Hematopoietic multipotent progenitor cell treated with erythropoietin and hydrocortisone succinate and interleukin-3 and kit ligand, for 6 days (in vitro differentiated cells): ENCODE measurements around the gene ASTN2.

Experiments
- DNase-seq: peaks from one replicate; pipeline ENCODE4 v3.0.0-alpha.2; 2015

The ASTN2 gene

DNA sequence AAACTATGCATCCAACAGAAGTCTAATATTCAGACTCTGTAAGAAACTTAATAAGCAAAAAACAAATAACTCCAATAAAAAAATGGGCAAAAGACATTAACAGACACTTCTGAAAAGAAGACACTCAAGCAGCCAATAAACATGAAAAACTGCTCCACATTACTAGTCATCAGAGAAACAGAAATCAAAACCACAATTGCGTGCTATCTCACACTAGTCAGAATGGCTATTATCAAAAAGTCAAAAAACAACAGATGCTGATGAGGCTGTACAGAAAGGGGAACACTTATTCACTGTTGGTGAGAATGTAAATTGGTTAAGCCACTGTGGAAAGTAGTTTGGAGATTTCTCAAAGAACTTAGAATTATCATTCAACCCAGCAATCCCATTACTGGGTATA, 829.0 kb downstream of the ASTN2 start:
- DNase-seq, result no peak

DNA sequence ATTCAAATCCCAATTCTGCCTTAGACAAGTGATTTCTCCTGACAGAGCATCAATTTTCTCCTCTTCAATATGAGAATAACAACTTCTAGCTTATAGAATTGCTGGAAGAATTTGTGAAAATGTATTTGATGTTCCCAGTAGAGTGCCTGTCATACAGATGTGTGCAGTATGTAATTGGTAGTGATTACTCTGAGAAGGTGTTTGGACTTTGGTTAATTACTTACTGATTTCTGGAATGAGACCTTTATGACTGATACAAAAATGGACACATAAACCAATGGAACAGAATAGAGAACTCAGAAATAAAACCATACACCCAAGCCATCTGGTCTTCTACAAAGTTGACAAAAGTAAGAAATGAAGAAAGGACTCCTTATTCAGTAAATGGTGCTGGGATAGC, 829.7 kb downstream of the ASTN2 start:
- DNase-seq, result no peak

DNA sequence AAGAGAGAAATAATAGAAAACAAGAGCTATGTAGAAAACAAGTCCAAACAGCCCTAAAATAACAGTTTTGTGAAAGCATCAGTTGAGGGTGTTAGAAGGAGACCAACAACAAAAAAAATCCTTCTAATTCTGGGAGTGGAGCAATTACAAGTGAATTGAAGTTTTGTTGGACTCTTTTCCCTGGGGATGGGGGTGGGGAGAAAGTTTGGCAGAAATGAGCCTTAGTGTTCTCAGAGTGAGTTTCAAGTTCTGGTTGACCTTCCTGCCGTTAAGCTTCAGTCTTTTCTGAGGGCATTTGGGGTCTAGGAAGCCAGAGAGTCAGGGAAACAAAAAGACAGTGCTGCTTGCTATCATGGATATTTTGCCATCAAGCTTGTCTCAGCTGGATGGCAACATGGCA, 834.0 kb downstream of the ASTN2 start:
- no peak for DNase-seq

DNA sequence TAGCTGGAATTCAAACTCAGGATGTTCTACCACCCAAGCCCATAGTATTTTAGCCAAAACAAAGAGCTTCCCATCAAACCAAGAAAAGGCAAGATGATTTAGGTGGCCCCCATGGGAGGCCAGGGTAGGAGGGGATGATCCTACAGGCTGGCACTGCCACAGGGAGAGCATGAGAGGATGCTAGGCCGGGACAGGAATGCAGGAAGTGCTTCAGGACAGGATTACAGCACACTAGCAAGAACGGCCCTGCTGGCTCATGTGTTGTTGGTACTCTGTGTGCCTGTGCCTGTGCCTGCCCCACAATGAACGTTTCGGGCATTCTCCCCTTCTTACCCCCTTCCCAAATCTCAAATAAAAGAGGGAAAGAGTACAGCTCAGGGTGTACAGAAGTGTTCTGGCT, 838.5 kb downstream of the ASTN2 start:
- no peak for DNase-seq

DNA sequence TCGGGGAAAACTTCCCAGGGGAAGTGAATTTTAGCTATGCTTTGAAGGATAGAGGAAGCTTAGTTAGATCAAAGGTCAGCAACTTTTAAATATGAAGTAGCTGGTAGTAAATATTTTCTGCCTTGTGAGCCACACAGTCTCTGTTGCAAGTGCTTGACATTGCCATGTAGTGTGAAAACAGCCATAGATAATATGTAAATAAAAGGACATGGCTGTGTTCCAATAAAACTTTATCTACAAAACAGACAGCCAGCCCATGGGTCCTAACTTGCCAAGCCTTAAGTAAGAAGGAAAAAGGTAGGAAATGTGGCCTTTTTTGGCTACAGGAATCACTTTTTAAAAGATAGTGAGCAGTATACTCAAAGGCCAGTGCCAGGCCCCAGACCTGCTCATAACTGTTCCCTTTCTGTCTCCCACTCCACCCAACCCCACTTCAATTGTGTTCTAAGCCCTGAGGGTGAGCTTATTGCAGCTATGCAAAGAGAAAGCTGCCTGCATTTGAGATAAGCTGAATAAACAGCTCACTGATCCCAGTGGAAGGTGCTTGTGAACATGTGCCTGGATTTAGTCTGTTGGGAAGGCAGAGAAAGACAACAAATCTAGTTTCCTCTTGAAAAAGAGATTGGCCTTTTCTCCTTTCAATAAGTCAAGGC, 840.7 kb downstream of the ASTN2 start:
- peak; percentile 46 for DNase-seq

DNA sequence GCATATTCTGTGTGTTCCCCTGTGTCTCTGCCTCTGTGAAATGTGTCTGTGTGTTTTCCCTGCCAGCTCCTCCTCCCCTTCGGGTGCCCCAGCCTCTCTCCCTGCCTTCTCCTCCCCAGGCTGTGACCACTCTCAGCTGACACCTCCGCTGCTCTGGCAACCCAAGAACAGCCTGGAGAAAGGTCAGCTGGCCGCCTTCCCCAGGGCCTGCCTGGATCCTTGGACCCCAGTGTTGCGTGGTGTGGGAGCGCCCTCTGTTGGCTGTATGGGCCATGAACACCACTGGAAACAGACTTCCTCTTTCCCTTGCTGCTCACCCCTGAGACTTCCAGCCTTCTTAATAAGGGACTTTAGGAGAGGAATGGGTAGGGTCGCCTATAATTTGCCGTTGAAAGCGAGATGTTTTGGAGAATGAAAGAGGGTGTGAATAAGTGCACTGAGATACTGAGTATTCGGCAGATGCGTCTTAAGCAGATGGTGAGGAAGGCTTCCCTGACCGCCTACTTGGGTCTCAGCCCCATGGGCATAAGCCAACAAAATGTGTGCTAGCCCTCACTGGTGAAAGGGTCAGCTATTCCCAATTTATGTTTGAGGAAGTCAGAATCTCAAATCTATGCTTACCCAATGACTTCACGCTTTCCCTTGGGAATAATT, 842.6 kb downstream of the ASTN2 start:
- DNase-seq, result peak; percentile 82

DNA sequence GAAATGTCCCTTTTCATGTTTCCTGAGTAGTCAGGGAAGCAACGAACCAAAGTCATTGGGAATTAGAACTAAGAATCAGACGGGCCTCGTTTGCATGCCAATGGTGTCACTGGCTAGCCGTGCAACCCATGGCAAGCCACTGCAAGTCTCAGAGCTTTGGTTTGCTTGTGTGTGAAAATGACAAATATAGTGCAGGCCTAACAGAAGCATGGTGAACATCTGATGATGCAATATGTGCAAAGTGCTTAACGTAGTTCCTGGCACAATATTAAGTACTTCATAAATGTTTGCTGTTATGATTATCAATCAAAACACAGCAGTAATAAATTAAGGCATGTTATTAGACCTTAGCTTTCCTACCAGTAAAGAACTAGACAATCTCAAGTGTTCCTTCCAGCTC, 845.7 kb downstream of the ASTN2 start:
- no peak for DNase-seq

DNA sequence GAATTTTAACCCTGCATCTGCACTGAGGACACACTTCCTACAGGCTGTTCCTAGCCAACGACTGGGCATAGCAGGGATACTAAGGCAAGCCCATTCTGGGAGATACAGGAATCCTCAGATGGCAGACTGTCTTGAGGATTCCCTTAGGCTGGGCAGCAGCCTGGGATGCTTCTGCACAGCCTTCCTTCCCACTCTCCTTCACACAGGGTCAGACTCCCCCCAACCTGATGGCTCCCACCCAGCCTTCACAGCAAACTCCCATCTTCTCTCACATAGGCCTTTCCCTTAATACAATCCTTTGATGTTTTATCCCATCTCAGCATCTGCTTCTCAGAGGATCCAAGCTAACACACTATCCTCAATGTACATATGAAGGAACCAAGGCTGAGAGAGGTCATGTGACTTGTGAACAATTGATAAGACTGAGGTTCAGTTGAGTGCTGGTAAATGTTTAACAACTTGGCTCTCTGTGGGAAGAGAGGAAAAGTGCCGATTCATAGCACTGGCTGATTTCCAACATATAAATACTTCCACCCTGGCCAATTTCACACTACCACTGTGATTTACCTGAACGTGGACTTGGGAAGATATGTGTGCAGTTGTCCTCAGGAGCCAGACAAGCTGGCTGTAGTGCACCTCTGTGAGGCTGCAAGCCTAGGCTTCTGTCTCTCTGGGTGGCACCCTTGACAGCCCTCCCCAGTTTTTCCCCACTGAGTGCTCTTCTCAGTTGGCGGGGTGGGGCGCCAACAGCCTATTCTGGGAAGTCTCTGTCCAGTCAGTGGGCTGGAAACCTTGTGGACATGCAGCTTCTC, 848.0 kb downstream of the ASTN2 start:
- peak; percentile 61 for DNase-seq

DNA sequence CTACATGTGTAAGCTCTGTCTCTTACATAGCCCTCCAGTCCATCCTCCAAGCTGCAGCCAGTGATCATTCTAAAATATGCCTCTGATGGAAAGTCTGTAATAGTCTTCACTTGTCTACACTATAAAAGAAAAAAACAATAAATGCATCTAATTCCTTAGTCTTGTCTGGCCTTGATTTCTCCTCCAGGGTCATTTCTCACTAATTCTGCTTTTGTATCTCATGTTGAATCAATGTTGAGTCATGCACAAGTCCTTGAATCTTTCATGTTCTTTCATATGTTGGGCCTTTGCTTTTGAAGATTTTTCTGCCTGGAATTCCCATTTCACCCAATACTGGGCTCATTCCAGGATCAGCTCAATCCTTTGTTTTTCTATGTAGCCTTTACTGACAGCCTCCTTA, 848.9 kb downstream of the ASTN2 start:
- no peak for DNase-seq

DNA sequence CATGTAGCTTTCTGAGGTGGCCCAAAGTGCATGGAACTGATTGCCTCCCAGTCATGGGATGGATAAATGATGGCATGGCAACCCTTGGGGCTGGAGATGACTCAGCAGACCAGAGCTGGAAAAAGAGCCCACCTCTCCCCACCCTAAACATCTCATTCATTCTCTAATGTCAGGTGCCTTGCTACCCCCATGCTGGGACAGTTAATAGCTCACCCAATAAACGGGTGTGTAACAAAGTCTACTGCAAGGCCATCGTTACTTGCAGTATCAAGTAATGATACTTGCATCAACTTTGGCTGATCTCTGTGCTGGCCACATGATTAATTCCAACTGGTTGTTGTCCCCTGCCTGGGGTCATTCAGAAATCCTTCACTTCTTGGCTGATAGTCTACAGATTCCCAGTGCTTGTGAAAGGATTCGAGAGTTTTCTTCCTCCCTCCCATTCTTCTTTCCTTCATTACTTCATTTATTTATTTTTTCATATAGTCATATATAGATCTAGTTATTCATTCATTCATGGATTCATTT, 850.5 kb downstream of the ASTN2 start:
- DNase-seq, result no peak

DNA sequence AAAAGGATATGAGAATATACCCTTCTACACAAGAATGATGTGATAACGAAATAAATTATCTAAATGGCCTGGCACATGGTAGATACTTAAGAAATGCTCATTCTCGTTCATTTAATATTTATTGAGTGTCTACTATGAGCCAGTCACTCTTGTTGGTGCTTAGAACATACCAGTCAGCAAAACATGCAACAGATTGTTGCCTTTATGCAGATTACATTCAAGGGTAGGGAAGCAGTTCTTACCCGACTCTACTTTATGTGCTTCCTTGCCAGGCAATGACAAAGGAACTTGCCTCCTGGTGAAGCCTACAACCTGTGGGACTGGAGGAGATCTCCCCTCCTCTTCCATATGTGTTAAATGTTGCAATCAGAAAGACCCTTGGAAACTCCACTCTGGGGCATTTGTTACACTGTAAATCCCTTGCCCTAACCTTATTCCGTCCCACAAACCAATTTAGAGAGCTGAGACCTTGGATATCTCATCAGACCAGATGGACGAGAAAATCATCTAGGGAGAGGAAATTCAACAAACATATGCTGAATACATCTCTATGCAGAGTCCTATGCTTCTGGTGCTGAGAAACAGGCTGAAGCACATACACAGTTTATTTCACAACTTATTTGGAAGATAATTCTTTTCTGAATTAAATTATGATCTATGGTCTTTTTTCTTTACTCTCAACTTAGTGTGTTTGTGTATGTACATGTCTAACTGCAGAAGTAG, 855.9 kb downstream of the ASTN2 start:
- no peak for DNase-seq

DNA sequence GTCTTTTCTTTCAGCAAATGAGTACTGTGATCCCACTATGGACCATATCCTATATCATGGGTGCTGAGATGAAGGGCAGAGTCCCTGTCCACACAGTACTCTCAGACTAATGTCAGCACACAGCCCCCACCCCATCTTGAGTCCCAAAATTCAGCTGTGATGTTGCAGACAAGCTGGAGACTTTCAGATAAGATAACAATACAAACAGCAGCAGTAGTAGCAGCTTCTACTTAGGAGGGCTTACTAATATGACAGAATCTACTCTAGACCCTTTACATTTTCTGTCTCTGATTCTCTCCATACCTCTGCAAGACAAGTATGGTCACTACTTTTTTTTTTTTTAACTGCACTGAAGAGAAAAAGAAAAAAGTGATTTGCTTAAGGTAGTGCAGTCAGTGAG, 856.8 kb downstream of the ASTN2 start:
- no peak for DNase-seq

DNA sequence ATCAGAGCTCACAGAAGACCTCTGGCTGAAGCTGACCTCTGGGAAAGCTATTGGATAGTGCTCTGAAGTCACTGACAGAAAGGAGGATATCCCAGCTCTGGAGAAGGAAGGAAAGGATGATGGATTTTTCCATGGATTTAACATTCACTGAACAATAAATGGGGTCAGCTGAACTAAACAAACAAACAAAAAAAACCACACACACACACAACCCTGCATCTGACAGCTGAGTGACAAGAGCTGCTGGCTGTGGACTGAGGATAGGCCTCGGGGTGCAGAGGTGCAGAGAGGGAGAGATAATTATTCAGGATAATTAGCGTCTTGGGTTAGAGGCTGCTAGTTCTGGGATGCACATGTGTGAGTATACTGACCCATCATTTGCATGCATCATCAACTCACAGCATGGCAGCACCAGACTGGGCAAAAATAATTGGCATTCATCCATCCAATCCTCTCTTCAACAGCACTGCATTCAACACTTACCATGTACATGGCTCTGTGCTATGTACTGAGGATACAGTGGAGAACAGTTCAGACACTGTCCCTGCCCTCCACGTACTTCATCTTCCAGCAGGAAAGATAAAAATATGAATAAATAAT, 859.2 kb downstream of the ASTN2 start:
- no peak for DNase-seq

DNA sequence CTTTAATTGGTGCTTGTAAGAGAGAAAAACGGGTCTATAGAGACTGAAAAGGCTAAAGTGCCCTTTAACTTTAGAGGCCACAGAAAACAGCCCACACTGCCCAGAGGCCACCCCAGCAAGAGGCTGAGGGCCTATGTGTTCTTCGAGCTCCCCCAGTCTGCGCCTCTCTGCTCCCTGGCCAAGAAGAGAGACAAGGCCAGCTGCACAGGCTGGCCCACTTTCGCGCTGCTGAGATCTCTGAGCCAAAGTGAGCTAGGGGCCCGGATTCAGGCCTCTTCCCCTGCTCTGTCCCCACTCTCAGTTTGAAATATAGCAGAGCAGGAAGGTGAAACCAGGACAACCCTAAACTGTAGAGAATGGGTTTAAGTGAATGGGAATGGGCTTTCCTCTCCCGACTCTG, 859.7 kb downstream of the ASTN2 start:
- DNase-seq, result no peak

DNA sequence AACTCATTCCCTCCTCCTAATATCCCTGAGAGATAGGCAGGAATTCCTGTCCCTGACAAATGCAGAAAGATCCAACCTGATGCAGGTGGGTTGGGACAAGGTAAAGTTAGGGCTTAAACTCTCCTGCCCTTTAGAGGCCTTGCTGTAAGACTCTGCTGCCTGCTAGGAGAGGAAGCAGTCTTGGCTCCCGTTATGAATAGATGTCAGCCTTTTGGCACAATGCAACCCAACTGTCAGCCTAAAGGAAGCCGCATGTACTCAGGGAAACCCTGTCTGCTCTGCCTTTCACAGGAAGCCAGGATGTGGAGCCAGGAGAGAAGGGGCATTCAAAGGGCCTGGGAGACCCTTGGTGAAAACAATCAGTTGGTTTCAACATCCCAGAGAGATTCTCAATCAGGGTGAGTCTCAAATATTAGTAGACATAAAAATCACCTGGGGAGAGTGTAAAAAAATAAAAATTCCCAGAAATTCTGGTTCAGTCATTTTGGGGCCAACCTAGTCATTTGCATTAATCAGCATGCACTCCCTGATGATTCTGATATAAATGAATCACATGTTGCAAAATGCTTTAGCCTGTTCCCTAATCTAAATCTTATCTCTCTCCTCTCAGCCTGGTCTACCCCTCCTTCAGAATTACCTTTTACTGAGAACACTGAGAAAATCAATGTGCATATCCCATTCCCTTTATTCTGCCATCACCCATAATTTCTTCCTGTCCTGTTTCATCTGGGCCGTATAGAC, 864.0 kb downstream of the ASTN2 start:
- DNase-seq, result no peak

DNA sequence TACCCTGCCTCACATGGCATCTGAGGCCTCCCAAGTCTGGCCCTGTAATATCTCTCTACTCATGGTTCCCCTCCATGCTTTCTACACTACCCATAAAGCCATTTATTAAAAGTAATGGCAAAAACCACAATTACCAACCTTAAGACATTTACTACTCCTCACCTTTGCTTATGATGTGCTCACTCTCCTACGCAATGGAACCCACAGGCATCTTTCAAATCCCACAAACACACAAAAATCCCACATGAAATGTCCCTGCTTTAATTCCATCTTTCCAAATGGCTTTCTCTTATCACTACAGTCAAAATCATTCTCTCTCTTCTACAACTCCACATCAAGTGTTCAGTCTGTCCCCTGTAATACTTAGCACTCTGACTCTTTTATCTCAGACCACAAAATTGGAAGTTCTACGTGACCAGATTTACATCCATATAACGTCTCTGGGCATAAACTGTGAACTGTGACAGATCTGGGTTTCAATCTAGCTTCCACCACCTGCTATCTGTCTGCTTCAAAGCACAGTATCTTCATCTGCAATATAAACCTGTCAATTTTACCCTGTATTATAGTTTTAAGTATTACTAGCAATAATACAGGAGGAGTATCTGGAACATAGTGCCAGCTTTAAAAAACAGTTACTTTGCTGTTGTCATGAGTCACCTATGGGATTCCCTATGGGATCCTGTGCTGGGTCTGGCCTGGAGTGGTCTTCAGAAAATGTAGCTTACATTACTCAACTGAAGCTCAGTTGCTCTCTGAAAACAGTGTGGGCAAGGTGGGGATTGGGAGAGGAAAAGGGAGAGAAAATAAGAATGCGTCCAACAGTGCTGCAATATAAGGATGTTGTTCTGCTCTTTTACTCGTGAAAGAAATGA, 864.8 kb downstream of the ASTN2 start:
- DNase-seq, result no peak

DNA sequence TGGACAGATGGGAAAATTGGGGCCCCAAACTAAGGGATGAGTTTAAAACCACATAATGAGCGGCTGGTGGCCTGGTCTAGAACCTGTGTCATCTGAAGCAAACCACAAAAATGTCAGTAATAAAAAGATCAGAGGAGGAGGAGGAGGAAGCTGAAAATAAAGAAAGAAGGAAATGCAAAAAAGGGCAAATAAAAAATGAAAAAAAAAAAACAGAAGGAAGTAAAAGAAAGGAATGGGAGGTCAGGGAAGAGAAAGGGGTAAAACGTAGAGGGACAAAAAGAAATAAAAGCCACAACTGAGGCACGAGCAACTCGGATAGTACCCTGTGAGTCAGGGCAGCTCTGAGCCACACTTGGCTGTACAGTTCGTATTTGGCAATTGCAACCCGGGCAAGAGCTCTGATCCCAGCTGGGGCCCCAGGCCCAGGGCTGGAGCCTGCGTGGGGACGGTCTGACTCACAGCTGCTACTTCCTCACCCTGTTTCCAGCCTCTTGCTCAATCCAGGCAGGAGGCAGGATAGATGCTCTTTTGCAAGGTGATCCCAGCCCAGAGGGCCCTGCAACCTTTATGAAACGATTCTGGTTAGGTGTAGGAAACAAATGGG, 865.7 kb downstream of the ASTN2 start:
- DNase-seq, result peak; percentile 14

DNA sequence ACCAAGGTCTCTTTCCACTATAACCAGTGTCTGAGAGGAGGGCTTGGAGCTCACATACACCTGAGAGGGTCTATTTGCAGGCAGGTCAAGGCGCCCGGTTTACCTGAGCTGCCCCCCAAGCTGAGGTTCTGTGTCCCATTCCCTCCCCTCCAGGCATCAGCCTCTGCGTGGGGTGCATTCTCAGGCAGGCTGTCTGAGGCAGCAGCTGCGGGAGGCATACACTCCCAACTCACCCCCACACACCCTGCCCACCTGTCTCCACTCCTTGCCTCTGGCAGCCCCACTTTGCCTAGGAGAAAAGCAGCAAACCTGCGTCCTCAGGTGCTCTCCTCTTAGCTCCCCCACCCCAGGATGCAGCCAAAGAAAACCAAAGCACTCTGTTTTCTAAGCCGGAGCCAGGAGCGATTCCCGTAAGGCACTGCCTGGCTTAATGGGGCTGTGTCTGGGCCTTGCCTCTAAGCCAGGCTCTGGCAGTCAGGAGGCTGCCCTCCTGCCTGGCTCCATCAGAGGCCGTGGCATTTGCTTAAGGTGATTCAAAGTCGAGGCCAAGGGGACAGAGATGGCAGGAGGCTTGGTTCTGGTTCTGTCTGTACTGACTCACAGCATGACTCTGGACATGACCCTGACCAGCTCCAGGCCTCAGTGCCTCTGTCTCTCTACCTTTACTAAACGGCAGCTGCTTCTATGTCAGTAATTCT, 867.0 kb downstream of the ASTN2 start:
- no peak for DNase-seq

DNA sequence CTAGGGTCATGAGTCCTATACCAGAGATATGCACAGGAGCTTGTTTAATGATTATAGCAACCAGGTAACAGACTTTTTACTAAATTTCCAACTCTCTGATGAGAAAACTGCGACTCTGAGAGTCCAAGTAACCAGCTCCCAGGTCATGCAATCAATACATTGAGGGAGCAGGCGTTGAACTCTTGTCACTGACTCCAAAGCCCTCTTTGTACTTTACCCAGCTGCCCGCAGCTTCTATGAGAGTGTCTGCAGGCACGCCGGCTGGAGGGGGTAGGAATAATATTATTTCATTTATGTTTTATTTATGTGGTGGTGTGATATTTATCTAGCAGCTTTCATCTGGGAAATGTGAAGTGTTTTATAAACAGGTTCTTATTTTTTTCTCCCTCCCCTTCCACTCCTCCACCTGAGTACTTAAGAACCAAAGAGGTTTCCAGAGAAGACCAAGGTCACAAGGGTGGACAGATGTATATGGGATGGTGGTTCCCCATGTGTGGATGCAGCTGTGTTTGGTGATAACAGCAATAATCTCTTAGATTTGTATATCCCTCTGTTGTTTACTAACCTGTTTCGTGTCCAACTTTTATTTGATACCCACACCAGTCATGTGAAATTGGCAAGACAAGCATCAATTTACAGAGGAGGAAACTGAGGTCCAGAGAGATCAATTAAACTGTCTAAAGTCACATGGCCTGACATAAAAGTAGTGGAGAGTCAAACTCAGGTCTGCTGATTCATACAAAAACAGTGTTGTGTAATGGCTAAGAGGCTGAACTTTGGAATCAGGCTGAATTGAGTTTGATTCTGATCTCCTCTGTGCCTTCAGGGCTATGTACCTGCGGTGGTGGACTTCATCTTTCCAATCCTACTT, 867.9 kb downstream of the ASTN2 start:
- no peak for DNase-seq
